Measurements from ENCODE around the gene SYT1.
A peak's percentile ranks its signal among the peaks of the same experiment; 100 is the strongest.

The SYT1 gene

GRCh38 chr12:79356216-79356615 lies 491.6 kb downstream of the SYT1 start:
- DNase-seq (ENCODE audit: low spot score) = no peak

GRCh38 chr12:79357048-79357447 lies 492.5 kb downstream of the SYT1 start:
- DNase-seq (ENCODE audit: low spot score) = no peak

DNA sequence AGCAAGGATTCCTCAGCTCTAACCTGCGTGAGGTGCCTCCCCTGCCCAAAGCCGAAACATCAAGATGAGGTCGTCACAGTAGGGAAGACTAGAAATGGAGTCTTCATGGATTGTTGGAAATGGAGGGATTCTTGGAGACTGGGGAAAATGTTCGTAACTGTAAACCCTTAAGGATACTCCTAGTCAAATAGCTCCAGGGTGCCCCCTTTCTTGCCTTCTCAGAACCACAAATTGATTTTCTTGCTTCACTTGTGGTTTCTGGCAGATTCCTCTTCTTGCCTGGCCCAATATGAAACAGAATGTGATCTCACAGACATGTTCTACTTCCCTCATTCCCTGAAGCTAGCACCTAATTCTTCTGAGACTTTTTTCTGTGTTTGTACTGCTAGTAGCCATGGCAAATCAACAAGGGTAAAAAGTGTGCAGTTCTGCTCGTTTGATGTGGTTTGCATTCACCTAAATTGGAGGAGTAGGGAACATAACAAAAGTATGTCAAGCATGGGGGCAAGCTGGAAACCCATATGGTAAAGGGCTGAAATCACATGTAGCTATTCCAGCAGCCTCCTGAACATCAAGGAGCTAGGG lies 494.2 kb downstream of the SYT1 start:
- DNase-seq (ENCODE audit: low spot score) = no peak

- peak; percentile 33 for DNase-seq (ENCODE audit: low spot score)
Measured at GRCh38 chr12:79360286-79360685, 495.7 kb downstream of the SYT1 start.

DNA sequence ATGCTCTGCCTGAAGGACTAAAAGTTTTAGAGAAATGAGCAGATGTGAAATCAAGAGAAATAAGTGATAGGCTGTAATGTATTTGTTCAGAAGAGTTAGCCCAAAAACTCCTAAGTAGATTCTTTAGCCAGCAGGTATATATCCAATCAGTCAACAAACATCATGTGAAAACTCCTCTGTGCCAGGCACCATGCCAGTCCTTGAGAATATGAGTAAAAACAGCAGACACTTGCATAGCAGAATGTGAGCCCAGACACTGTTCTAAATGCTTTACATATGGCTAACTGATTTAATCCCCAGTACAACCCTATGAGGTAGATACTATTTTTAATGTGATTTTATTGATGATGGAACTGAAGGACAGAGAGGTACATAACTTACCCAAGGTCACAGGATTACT lies 496.4 kb downstream of the SYT1 start:
- DNase-seq (ENCODE audit: low spot score) = peak; percentile 10

GRCh38 chr12:79364197-79364596 lies 499.6 kb downstream of the SYT1 start:
- no peak for DNase-seq (ENCODE audit: low spot score)

- no peak for DNase-seq (ENCODE audit: low spot score)
Measured at GRCh38 chr12:79366374-79366773, 501.8 kb downstream of the SYT1 start.

DNA sequence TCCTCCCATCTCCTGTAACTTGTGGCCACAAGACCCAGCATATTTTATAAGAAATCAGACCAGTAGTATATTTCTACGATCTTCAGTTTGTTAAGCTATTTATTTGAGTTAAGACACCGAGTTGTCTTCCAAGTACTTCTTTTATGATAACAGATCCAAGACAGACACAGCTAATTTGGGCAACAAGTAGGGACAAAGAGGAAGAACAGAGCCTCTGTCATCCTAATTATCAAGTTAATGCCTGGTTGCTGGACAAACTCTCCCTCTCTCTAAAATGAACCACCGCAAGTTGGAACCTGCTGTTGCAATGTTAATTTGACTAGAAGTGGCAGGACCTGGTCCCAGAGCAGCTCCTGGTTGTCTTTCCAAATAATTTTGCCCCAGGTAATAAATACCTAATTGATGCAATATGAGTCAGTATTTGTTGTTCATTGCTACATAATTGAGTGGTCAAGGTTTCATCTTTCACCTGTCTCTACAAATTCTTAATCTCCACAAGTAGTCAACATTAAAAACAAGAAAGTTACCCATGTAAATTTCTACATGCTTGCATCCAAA lies 502.5 kb downstream of the SYT1 start:
- DNase-seq (ENCODE audit: low spot score) = no peak

DNA sequence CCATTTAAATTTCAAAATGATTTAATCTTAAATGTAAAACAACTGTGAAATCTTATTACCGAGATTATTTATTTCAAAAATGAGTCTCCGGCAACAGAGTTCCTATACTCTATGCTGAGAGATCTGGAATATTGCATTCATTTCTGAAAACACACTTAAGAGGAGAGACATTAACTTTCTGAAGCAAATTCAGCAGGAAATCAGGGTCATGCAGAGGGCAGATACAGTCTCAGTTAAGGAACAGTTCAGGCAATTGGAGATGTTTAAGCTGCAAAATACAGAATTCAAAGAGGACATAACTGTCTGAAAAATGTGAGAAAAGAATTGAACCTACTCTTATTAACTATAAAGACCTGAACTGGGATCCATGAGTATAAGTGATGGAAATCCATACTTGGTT lies 505.4 kb downstream of the SYT1 start:
- no peak for DNase-seq (ENCODE audit: low spot score)

DNA sequence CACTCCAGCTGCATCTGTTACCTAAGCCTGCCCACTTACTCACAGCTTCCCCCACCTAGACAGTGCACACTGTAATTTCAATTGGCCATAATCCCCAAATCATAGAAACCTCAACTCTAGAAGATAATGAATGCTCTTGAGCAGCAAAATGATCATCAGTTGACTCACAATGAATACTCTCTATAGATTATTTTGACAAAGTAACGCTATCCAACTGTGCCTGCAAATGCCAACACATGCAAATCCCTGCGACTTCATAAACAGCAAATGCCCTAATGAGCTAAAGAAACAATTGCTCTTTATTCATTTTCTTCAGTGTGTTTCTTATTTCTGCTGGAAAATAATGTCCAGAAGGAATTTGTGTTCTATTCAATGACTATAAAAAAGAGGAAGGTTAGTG lies 506.7 kb downstream of the SYT1 start:
- DNase-seq (ENCODE audit: low spot score) = no peak

DNA sequence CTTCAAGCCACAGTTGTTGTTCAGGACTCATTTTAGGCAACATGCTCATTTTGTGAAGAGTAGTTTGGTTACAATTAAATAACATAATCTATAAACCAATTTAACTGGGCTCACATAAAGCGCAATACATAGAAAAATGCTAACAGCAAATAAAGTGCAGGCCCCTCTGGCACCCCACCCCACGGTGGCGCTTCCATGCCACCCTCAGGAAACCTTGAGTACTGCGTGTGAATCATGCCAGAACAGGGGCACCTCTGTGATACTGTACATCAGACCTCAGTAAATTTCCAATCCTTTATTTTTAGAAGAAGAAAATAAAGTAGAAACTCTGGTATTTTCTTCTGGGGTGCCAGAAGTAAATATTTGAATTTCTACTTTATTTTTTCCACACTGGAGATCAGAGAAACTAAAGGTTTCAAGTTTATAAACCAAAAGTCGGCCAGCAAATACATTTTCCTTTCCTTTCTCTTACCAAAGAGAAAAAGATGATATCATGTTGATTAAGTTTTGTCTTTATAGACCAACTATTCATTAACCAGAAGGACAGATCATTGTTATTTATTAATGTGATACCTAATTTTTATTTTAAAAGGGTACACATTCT lies 509.4 kb downstream of the SYT1 start:
- no peak for DNase-seq (ENCODE audit: low spot score)

- DNase-seq (ENCODE audit: low spot score) = no peak
Measured at GRCh38 chr12:79374545-79374944, 510.0 kb downstream of the SYT1 start.

DNA sequence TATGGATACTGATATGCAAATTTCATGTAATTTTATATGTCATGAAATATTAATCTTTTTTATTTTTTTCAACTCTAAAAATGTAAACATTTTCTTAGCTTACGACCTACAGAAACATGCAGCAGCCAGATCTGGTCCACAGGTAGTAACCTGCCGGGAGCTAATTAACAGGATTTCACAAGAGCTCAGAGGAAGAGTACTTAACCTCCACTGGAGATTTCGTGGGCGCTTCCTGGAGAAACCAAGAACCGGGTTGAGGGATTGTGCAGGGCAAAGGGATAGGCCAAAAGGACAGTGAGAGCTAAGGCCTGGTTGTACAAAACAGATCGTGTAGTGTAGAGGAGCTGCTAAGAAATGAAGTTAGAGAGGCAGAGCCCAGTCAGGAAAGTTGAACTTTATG lies 510.5 kb downstream of the SYT1 start:
- DNase-seq (ENCODE audit: low spot score) = no peak

DNA sequence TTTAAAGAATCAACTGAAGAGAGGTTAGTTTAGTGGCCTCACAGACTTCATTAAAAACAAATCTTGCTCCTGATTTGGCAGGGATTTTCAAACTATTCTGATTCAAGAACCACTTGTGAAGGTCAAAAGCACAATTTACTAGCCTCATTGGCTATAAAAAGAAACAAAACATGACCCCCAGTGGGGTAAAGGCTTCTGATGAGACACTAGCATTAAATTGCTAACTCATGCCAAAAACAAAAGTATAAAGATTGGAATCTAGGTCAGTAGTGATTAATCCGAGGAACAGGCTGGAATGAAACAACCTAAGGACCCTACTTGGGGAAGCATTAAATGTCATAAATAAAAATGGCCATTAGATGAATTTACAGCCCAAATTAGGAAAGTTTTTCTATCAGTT lies 513.9 kb downstream of the SYT1 start:
- no peak for DNase-seq (ENCODE audit: low spot score)

GRCh38 chr12:79380402-79380801 lies 515.8 kb downstream of the SYT1 start:
- DNase-seq (ENCODE audit: low spot score) = no peak

- no peak for DNase-seq (ENCODE audit: low spot score)
Measured at GRCh38 chr12:79381248-79382208, 517.0 kb downstream of the SYT1 start.

- no peak for DNase-seq (ENCODE audit: low spot score)
Measured at GRCh38 chr12:79384551-79384950, 520.0 kb downstream of the SYT1 start.

DNA sequence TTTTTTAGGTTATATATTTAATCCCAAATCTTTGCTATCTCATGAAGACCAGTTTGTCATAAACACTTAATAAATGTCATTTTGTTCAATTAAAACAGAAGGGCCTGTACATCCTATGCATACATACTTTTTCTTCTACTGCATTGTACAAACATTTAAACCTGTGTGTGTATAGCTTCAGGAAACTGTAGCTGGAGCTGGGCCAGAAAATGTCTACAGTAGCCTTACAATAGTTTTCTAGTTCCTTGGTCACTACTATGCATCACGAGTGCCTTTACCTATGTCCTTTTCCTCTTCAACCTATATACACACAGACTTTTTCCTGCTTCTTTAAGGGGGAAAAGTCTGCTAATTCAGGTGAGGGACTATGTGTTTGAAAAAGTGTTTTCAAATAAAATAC lies 523.4 kb downstream of the SYT1 start:
- no peak for DNase-seq (ENCODE audit: low spot score)

DNA sequence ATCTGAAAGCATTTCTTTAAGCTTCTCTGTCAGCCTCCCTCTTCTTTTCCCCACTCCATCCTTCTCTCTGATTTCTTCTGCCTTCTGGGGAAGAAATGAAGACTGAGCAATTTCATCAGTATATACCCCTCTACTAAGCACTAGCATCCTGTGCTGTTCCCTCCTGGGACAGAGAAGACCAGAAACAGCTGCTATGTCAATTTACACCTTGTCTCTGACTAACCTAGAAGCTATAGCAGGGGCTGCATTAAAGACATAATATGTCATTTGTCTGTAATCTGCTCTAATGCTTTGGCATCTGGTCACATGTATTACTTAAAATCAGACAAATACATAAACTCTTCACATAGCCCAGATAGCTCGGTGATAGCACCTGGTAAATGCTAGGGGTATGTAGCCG lies 529.3 kb downstream of the SYT1 start:
- DNase-seq (ENCODE audit: low spot score) = no peak

DNA sequence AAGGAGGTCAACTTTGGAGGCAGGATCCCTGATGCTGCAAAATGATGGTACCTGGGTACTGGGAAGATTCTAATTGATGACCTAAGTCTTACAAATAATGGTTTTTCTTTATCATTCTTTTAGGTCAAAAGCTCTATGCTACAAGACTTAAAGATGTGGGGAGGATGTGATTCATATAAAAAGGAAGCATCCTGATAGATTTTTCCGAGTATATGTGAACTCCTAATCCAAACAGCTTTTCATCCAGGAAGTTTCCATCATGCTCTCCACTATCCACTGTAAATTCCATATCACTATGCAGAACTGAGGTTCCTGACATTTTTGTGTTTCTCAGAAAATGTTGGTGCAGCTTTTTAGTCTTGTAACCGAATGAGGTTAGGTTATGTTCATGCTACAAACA lies 533.0 kb downstream of the SYT1 start:
- no peak for DNase-seq (ENCODE audit: low spot score)

- no peak for DNase-seq (ENCODE audit: low spot score)
Measured at GRCh38 chr12:79400481-79400880, 535.9 kb downstream of the SYT1 start.

DNA sequence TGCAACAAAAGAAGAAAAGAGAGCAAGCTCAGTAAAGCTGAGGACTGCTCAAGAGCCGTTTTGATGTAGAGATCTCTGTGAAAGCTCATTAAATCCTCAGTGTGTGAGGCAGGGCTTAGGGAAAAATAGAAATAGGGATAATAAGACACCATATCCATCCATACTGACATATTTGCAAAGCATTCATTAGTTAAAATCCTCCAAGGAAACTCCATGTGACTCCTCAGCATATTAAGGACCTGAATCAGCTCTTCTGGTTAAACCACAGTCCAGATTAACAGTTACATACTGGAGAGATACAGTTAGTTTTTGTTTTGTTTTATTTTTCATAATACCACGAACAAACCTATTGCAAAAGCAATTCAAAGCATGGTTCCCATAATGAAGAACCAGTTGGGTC lies 538.0 kb downstream of the SYT1 start:
- no peak for DNase-seq (ENCODE audit: low spot score)

DNA sequence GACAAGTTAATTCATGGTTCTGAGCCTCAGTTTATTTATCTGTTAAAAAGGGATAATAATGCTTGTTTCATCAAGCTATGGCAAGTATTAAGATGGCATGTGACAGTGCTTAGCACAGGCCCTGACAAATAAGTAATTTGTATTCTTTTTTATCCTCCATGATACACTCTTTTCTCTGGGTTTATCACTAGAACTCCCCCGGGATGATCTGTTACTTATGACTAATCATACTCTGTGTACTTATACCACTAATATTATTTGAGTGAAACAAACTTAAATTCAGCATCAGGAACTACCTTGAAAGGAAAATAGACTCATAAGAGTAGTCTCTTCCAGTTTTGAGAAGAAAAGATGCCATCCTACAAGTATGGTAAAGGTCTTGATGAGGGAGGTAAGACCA lies 542.4 kb downstream of the SYT1 start:
- DNase-seq (ENCODE audit: low spot score) = no peak

All from globus pallidus (tissue), 1 donor.